ENCODE results near the gene FILIP1. TPM values are rescaled to one million over a fixed set of nuclear protein-coding genes. Genes with fewer than 3 reads are reported as not detected.
A peak's percentile ranks its signal among the peaks of the same experiment; 100 is the strongest.

FILIP1 gene
- total RNA-seq, 1 experiment from 2014 or later, result 2.9 TPM

- TF ChIP-seq GABPB1 (CRISPR knock-in tag; IDR thresholded peaks at IDR 0.05), result peak; percentile 40; the same call in 1 of the 2 replicates
- no peak for TF ChIP-seq OVOL2 (CRISPR knock-in tag; IDR thresholded peaks at IDR 0.05; ENCODE audit: borderline replicate concordance)
- TF ChIP-seq, protein P1, sequence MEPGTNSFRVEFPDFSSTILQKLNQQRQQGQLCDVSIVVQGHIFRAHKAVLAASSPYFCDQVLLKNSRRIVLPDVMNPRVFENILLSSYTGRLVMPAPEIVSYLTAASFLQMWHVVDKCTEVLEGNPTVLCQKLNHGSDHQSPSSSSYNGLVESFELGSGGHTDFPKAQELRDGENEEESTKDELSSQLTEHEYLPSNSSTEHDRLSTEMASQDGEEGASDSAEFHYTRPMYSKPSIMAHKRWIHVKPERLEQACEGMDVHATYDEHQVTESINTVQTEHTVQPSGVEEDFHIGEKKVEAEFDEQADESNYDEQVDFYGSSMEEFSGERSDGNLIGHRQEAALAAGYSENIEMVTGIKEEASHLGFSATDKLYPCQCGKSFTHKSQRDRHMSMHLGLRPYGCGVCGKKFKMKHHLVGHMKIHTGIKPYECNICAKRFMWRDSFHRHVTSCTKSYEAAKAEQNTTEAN (CRISPR knock-in tag; IDR thresholded peaks at IDR 0.05), result no peak
- TF ChIP-seq ZNF121 (CRISPR knock-in tag; IDR thresholded peaks at IDR 0.05), result no peak
- no peak for TF ChIP-seq TCF7 (CRISPR knock-in tag; IDR thresholded peaks at IDR 0.05; ENCODE audit: low read depth)
- TF ChIP-seq ZNF317 (CRISPR knock-in tag; IDR thresholded peaks at IDR 0.05; ENCODE audit: borderline replicate concordance, low read depth), result no peak
- peak; percentile 77 for TF ChIP-seq ZNF263 (CRISPR knock-in tag; IDR thresholded peaks at IDR 0.05; ENCODE audit: low read depth)
- TF ChIP-seq, protein P2, sequence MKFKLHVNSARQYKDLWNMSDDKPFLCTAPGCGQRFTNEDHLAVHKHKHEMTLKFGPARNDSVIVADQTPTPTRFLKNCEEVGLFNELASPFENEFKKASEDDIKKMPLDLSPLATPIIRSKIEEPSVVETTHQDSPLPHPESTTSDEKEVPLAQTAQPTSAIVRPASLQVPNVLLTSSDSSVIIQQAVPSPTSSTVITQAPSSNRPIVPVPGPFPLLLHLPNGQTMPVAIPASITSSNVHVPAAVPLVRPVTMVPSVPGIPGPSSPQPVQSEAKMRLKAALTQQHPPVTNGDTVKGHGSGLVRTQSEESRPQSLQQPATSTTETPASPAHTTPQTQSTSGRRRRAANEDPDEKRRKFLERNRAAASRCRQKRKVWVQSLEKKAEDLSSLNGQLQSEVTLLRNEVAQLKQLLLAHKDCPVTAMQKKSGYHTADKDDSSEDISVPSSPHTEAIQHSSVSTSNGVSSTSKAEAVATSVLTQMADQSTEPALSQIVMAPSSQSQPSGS (CRISPR knock-in tag; IDR thresholded peaks at IDR 0.05; ENCODE audit: borderline replicate concordance, low read depth), result no peak
- no peak for TF ChIP-seq STAT6 (CRISPR knock-in tag; conservative IDR thresholded peaks at IDR 0.05; ENCODE audit: low read depth)
- TF ChIP-seq E2F1 (CRISPR knock-in tag; IDR thresholded peaks at IDR 0.05), result no peak
- TF ChIP-seq, protein P3, sequence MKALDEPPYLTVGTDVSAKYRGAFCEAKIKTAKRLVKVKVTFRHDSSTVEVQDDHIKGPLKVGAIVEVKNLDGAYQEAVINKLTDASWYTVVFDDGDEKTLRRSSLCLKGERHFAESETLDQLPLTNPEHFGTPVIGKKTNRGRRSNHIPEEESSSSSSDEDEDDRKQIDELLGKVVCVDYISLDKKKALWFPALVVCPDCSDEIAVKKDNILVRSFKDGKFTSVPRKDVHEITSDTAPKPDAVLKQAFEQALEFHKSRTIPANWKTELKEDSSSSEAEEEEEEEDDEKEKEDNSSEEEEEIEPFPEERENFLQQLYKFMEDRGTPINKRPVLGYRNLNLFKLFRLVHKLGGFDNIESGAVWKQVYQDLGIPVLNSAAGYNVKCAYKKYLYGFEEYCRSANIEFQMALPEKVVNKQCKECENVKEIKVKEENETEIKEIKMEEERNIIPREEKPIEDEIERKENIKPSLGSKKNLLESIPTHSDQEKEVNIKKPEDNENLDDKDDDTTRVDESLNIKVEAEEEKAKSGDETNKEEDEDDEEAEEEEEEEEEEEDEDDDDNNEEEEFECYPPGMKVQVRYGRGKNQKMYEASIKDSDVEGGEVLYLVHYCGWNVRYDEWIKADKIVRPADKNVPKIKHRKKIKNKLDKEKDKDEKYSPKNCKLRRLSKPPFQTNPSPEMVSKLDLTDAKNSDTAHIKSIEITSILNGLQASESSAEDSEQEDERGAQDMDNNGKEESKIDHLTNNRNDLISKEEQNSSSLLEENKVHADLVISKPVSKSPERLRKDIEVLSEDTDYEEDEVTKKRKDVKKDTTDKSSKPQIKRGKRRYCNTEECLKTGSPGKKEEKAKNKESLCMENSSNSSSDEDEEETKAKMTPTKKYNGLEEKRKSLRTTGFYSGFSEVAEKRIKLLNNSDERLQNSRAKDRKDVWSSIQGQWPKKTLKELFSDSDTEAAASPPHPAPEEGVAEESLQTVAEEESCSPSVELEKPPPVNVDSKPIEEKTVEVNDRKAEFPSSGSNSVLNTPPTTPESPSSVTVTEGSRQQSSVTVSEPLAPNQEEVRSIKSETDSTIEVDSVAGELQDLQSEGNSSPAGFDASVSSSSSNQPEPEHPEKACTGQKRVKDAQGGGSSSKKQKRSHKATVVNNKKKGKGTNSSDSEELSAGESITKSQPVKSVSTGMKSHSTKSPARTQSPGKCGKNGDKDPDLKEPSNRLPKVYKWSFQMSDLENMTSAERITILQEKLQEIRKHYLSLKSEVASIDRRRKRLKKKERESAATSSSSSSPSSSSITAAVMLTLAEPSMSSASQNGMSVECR (CRISPR knock-in tag; IDR thresholded peaks at IDR 0.05; ENCODE audit: borderline replicate concordance), result peak; percentile 14; the same call in 1 of the 2 replicates
- TF ChIP-seq ZNF423 (CRISPR knock-in tag; IDR thresholded peaks at IDR 0.05), result no peak
- 0 out of 2 replicates have a peak, but pooled peaks have one; percentile 76 for TF ChIP-seq NFE2L1 (CRISPR knock-in tag; IDR thresholded peaks at IDR 0.05)
- peak; percentile 65 for TF ChIP-seq PRDM15 (CRISPR knock-in tag; IDR thresholded peaks at IDR 0.05)
- TF ChIP-seq SP1 (CRISPR knock-in tag; conservative IDR thresholded peaks at IDR 0.05), result peak; percentile 86
- no peak for TF ChIP-seq ZNF416 (CRISPR knock-in tag; IDR thresholded peaks at IDR 0.05)
- TF ChIP-seq CREM (CRISPR knock-in tag; IDR thresholded peaks at IDR 0.05), result peak; percentile 71
- peak; percentile 51; the same call in 1 of the 2 replicates for TF ChIP-seq NFYB (CRISPR knock-in tag; conservative IDR thresholded peaks at IDR 0.05; ENCODE audit: low read depth)
- TF ChIP-seq TEAD4 (CRISPR knock-in tag; IDR thresholded peaks at IDR 0.05), result no peak
- no peak for TF ChIP-seq GTF2I (CRISPR knock-in tag; conservative IDR thresholded peaks at IDR 0.05)
- TF ChIP-seq FOXJ3 (CRISPR knock-in tag; IDR thresholded peaks at IDR 0.05; ENCODE audit: borderline replicate concordance), result no peak
- TF ChIP-seq NR3C1 (CRISPR knock-in tag; conservative IDR thresholded peaks at IDR 0.05; ENCODE audit: low read depth), result no peak
- 0 out of 2 replicates have a peak, but pooled peaks have one; percentile 26 for TF ChIP-seq SMAD3 (CRISPR knock-in tag; IDR thresholded peaks at IDR 0.05; ENCODE audit: borderline replicate concordance)
- TF ChIP-seq, protein P4, sequence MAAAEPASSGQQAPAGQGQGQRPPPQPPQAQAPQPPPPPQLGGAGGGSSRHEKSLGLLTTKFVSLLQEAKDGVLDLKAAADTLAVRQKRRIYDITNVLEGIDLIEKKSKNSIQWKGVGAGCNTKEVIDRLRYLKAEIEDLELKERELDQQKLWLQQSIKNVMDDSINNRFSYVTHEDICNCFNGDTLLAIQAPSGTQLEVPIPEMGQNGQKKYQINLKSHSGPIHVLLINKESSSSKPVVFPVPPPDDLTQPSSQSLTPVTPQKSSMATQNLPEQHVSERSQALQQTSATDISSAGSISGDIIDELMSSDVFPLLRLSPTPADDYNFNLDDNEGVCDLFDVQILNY (CRISPR knock-in tag; IDR thresholded peaks at IDR 0.05), result no peak
Measured at GRCh38 chr6:75284632-75285282, 208.8 kb downstream of the FILIP1 start, which contains the start of gene TMEM30A (continued).
